ENCODE data around the gene DHX58. TPM values are rescaled to one million over a fixed set of nuclear protein-coding genes. Genes with fewer than 3 reads are reported as not detected.

The DHX58 gene
- total RNA-seq, 1 experiment from 2014 or later, result 9.7 TPM

DNA sequence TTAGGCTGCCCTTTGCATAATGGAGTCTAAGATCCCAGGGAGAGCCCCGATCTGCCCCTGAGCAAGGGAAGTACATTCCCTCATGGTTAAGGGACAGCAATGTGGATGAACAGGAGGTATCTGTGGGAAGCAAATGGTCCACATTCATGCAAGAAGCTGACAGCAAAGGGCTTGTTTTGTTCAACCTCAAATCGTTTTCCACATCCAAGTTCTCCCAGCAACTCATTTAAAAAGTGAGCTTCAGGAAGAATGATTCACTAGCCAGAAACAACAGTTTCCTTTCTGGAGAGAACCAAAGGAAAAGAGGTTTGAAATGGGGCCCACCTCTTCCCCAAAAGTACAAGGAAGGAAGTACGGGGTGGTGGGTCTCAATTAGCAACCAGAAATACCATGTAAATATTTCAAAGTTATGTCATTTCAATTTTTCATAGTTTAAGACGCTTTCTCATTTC, 19.5 kb upstream of the DHX58 start:
- DNase-seq (ENCODE audit: low read depth, low spot score), result no peak
- no peak for TF ChIP-seq TCF7L2 (IDR thresholded peaks at IDR 0.05; ENCODE audit: low read depth, low read length)
- TF ChIP-seq SIN3A (IDR thresholded peaks at IDR 0.05; ENCODE audit: borderline replicate concordance, insufficient read depth, low read depth, low read length), result no peak
- TF ChIP-seq POLR2AphosphoS5 (IDR thresholded peaks at IDR 0.05; ENCODE audit: low read depth, low read length), result no peak
- TF ChIP-seq, protein P1, sequence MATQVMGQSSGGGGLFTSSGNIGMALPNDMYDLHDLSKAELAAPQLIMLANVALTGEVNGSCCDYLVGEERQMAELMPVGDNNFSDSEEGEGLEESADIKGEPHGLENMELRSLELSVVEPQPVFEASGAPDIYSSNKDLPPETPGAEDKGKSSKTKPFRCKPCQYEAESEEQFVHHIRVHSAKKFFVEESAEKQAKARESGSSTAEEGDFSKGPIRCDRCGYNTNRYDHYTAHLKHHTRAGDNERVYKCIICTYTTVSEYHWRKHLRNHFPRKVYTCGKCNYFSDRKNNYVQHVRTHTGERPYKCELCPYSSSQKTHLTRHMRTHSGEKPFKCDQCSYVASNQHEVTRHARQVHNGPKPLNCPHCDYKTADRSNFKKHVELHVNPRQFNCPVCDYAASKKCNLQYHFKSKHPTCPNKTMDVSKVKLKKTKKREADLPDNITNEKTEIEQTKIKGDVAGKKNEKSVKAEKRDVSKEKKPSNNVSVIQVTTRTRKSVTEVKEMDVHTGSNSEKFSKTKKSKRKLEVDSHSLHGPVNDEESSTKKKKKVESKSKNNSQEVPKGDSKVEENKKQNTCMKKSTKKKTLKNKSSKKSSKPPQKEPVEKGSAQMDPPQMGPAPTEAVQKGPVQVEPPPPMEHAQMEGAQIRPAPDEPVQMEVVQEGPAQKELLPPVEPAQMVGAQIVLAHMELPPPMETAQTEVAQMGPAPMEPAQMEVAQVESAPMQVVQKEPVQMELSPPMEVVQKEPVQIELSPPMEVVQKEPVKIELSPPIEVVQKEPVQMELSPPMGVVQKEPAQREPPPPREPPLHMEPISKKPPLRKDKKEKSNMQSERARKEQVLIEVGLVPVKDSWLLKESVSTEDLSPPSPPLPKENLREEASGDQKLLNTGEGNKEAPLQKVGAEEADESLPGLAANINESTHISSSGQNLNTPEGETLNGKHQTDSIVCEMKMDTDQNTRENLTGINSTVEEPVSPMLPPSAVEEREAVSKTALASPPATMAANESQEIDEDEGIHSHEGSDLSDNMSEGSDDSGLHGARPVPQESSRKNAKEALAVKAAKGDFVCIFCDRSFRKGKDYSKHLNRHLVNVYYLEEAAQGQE (IDR thresholded peaks at IDR 0.05; ENCODE audit: insufficient read depth in 1 of 2, low read depth in 2 of 2, low read length in 1 of 2), result no peak
- TF ChIP-seq, protein P2, sequence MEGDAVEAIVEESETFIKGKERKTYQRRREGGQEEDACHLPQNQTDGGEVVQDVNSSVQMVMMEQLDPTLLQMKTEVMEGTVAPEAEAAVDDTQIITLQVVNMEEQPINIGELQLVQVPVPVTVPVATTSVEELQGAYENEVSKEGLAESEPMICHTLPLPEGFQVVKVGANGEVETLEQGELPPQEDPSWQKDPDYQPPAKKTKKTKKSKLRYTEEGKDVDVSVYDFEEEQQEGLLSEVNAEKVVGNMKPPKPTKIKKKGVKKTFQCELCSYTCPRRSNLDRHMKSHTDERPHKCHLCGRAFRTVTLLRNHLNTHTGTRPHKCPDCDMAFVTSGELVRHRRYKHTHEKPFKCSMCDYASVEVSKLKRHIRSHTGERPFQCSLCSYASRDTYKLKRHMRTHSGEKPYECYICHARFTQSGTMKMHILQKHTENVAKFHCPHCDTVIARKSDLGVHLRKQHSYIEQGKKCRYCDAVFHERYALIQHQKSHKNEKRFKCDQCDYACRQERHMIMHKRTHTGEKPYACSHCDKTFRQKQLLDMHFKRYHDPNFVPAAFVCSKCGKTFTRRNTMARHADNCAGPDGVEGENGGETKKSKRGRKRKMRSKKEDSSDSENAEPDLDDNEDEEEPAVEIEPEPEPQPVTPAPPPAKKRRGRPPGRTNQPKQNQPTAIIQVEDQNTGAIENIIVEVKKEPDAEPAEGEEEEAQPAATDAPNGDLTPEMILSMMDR (IDR thresholded peaks at IDR 0.05), result no peak
- CTCF ChIA-PET, result no interaction called here
- no peaks in the 10 kb centered on the region for H3K9me3 ChIP-seq (ENCODE audit: control insufficient read depth, insufficient read depth, low read depth, low read length)
- no peak overlapping the region for H3K27ac ChIP-seq (ENCODE audit: low read length)
- H3K27me3 ChIP-seq (ENCODE audit: control insufficient read depth, insufficient read depth, low read length), result no peaks in the 10 kb centered on the region
- intact Hi-C loops (cut with micrococcal nuclease; ENCODE audit: unreplicated experiment) (no loop called here), in situ Hi-C loops (cut with HindIII; ENCODE audit: low pct_unique_long_range_greater_than_20kb, low sequenced_read_pairs) (no loop called here)
- peaks cover 18% of the 10 kb centered on the region for H3K4me1 ChIP-seq (ENCODE audit: control insufficient read depth, insufficient read depth, low read length)
- no peak for ATAC-seq
- no peak overlapping the region for H3K4me3 ChIP-seq (ENCODE audit: low read depth in 2 of 2, low read length in 2 of 2)
- POLR2A ChIA-PET, result no interaction called here
- BruUV-seq (replicated peaks), result no TSS peak
- H3K36me3 ChIP-seq (ENCODE audit: control insufficient read depth, insufficient read depth, low read length), result peaks cover 2% of the 10 kb centered on the region; the same call in 1 of the 2 replicates

DNA sequence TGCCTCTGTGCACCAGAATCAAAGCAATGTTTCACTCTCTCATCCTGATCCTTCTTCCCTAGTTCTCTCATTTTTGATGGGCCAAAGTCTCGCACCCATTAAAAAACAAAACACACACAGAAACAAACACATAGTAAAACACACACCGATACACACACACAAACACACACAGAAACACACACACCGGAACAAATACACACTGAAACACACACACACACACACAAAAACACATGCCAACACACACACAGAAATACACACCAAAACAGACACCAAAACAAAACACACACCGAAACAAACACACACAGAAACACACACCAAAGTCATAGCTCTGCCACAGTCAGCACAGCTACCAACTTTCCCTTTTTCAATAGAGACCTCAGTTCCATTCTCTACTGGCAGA, 18.7 kb upstream of the DHX58 start:
- H3K4me1 ChIP-seq (ENCODE audit: control insufficient read depth, insufficient read depth, low read length), result peaks cover 14% of the 10 kb centered on the region
- TF ChIP-seq POLR2AphosphoS5 (IDR thresholded peaks at IDR 0.05; ENCODE audit: low read depth, low read length) (no peak), TCF7L2 (IDR thresholded peaks at IDR 0.05; ENCODE audit: low read depth, low read length) (no peak), SIN3A (IDR thresholded peaks at IDR 0.05; ENCODE audit: borderline replicate concordance, insufficient read depth, low read depth, low read length) (no peak)
- TF ChIP-seq, protein P2 (IDR thresholded peaks at IDR 0.05), result no peak
- TF ChIP-seq, protein P1 (IDR thresholded peaks at IDR 0.05; ENCODE audit: insufficient read depth in 1 of 2, low read depth in 2 of 2, low read length in 1 of 2), result no peak
- no peak overlapping the region for H3K4me3 ChIP-seq (ENCODE audit: low read depth in 2 of 2, low read length in 2 of 2)
- ATAC-seq (no peak), DNase-seq (ENCODE audit: low read depth, low spot score) (no peak)
- intact Hi-C loops (cut with micrococcal nuclease; ENCODE audit: unreplicated experiment) (no loop called here), in situ Hi-C loops (cut with HindIII; ENCODE audit: low pct_unique_long_range_greater_than_20kb, low sequenced_read_pairs) (no loop called here)
- no TSS peak for BruUV-seq (replicated peaks)
- peaks cover 2% of the 10 kb centered on the region; the same call in 1 of the 2 replicates for H3K36me3 ChIP-seq (ENCODE audit: control insufficient read depth, insufficient read depth, low read length)
- H3K27me3 ChIP-seq (ENCODE audit: control insufficient read depth, insufficient read depth, low read length), result no peaks in the 10 kb centered on the region
- H3K27ac ChIP-seq (ENCODE audit: low read length), result no peak overlapping the region
- CTCF ChIA-PET, result no interaction called here
- POLR2A ChIA-PET, result no interaction called here
- H3K9me3 ChIP-seq (ENCODE audit: control insufficient read depth, insufficient read depth, low read depth, low read length), result no peaks in the 10 kb centered on the region
